Duodenal mucosa (tissue), 2 donors: ENCODE data around the gene MGLL.

ENCODE experiments used
- H3K27ac ChIP-seq: one replicate; pipeline ENCODE4 v1.7.0; 2013; ENCODE audit warnings: low read depth, low read length
- H3K27me3 ChIP-seq, 2 donors: one replicate each; pipeline ENCODE4 v1.7.0; 2013; ENCODE audit warnings: low read length in 2 of 2, control low read depth in 1 of 2; ENCODE audit not compliant: insufficient read depth in 2 of 2, control insufficient read depth in 1 of 2
- H3K36me3 ChIP-seq, 2 donors: one replicate each; pipeline ENCODE4 v1.7.0; 2013; ENCODE audit warnings: low read length in 2 of 2, control low read depth in 1 of 2; ENCODE audit not compliant: insufficient read depth in 2 of 2, control insufficient read depth in 1 of 2
- H3K4me1 ChIP-seq, 2 donors: one replicate each; pipeline ENCODE4 v1.7.0; 2013; ENCODE audit warnings: low read length in 2 of 2, control low read depth in 1 of 2; ENCODE audit not compliant: insufficient read depth in 2 of 2, control insufficient read depth in 1 of 2
- H3K4me3 ChIP-seq, 2 donors: one replicate each; pipeline ENCODE4 v1.7.0; 2013; ENCODE audit warnings: low read length in 2 of 2, low read depth in 1 of 2
- H3K9ac ChIP-seq, 2 donors: one replicate each; pipeline ENCODE4 v1.7.0; 2013; ENCODE audit warnings: low read length in 2 of 2, low read depth in 1 of 2
- H3K9me3 ChIP-seq, 2 donors: one replicate each; pipeline ENCODE4 v1.7.0; 2013; ENCODE audit warnings: low read length in 2 of 2, control low read depth in 1 of 2; ENCODE audit not compliant: control insufficient read depth in 1 of 2

The MGLL gene

GRCh38 chr3:127785711-127786265, 36.5 kb downstream of the MGLL start:
- H3K4me1 ChIP-seq = peaks cover 44 to 52% of the 10 kb centered on the region in 2 donors
- H3K9me3 ChIP-seq = no peaks in the 10 kb centered on the region
- H3K27me3 ChIP-seq = no peaks in the 10 kb centered on the region
- peak overlapping the region; percentile 9 to 11 for H3K4me3 ChIP-seq
- H3K9ac ChIP-seq = peak overlapping the region; percentile 33 to 37
- peaks cover under 1 to 6% of the 10 kb centered on the region in 2 donors for H3K36me3 ChIP-seq
- H3K27ac ChIP-seq = peak overlapping the region; percentile 63

GRCh38 chr3:127784865-127785710, 37.2 kb downstream of the MGLL start:
- Histone ChIP-seq H3K27me3 (no peaks in the 10 kb centered on the region), H3K4me1 (peaks cover 40 to 51% of the 10 kb centered on the region in 2 donors), H3K27ac (peak overlapping the region; percentile 63), H3K4me3 (peak overlapping the region; percentile 9 to 11), H3K9me3 (no peaks in the 10 kb centered on the region), H3K9ac (peak overlapping the region; percentile 37 to 45), H3K36me3 (peaks cover 4 to 6% of the 10 kb centered on the region in 2 donors)

- Histone ChIP-seq H3K9me3 (no peaks in the 10 kb centered on the region), H3K27me3 (no peaks in the 10 kb centered on the region), H3K4me3 (no peak overlapping the region), H3K9ac (peak overlapping the region; percentile 20 to 45), H3K4me1 (peaks cover 43 to 59% of the 10 kb centered on the region in 2 donors), H3K36me3 (peaks cover 4 to 6% of the 10 kb centered on the region in 2 donors), H3K27ac (no peak overlapping the region)
Observed at GRCh38 chr3:127784283-127784682, 38.0 kb downstream of the MGLL start.

- peaks cover 4 to 6% of the 10 kb centered on the region in 2 donors for H3K36me3 ChIP-seq
- no peak overlapping the region for H3K4me3 ChIP-seq
- H3K9me3 ChIP-seq = no peaks in the 10 kb centered on the region
- no peaks in the 10 kb centered on the region for H3K27me3 ChIP-seq
- H3K27ac ChIP-seq = no peak overlapping the region
- H3K9ac ChIP-seq = no peak overlapping the region
- peaks cover 43 to 57% of the 10 kb centered on the region in 2 donors for H3K4me1 ChIP-seq
Observed at GRCh38 chr3:127783642-127784160, 38.6 kb downstream of the MGLL start.

- Histone ChIP-seq H3K27me3 (no peaks in the 10 kb centered on the region), H3K4me1 (peaks cover 44 to 56% of the 10 kb centered on the region in 2 donors), H3K9me3 (no peaks in the 10 kb centered on the region), H3K36me3 (peaks cover 4 to 6% of the 10 kb centered on the region in 2 donors), H3K4me3 (no peak overlapping the region), H3K27ac (no peak overlapping the region), H3K9ac (no peak overlapping the region)
Observed at GRCh38 chr3:127783166-127783565, 39.1 kb downstream of the MGLL start.

- Histone ChIP-seq H3K36me3 (peaks cover 9 to 13% of the 10 kb centered on the region in 2 donors), H3K27me3 (no peaks in the 10 kb centered on the region), H3K9me3 (peaks cover 8 to 9% of the 10 kb centered on the region in 2 donors), H3K27ac (no peak overlapping the region), H3K9ac (no peak overlapping the region), H3K4me3 (no peak overlapping the region), H3K4me1 (peaks cover 41 to 54% of the 10 kb centered on the region in 2 donors)
Observed at GRCh38 chr3:127781411-127782001, 40.8 kb downstream of the MGLL start.

- H3K36me3 ChIP-seq = peaks cover 9 to 14% of the 10 kb centered on the region in 2 donors
- no peaks in the 10 kb centered on the region for H3K27me3 ChIP-seq
- H3K4me1 ChIP-seq = peaks cover 35 to 53% of the 10 kb centered on the region in 2 donors
- H3K9me3 ChIP-seq = peaks cover 8 to 9% of the 10 kb centered on the region in 2 donors
- no peak overlapping the region for H3K4me3 ChIP-seq
- no peak overlapping the region for H3K9ac ChIP-seq
- no peak overlapping the region for H3K27ac ChIP-seq
Observed at GRCh38 chr3:127780536-127781400, 41.5 kb downstream of the MGLL start.

GRCh38 chr3:127779747-127780146, 42.6 kb downstream of the MGLL start:
- Histone ChIP-seq H3K27ac (no peak overlapping the region), H3K9ac (no peak overlapping the region), H3K9me3 (peaks cover 8 to 9% of the 10 kb centered on the region in 2 donors), H3K4me1 (peaks cover 29 to 48% of the 10 kb centered on the region in 2 donors), H3K4me3 (no peak overlapping the region), H3K27me3 (no peaks in the 10 kb centered on the region), H3K36me3 (peaks cover 9 to 14% of the 10 kb centered on the region in 2 donors)

GRCh38 chr3:127777921-127778656, 44.2 kb downstream of the MGLL start:
- peaks cover 9 to 14% of the 10 kb centered on the region in 2 donors for H3K36me3 ChIP-seq
- no peak overlapping the region for H3K27ac ChIP-seq
- H3K4me1 ChIP-seq = peaks cover 29 to 47% of the 10 kb centered on the region in 2 donors
- H3K27me3 ChIP-seq = no peaks in the 10 kb centered on the region
- peaks cover 8 to 9% of the 10 kb centered on the region in 2 donors for H3K9me3 ChIP-seq
- H3K9ac ChIP-seq = no peak overlapping the region
- no peak overlapping the region for H3K4me3 ChIP-seq
